H1 (cell line): ENCODE data around the gene RNF41. TPM values are rescaled to one million over a fixed set of nuclear protein-coding genes. Genes with fewer than 3 reads are reported as not detected.

Experiments used
- BACH1 ChIP-seq: IDR thresholded peaks from 2 replicates; pipeline ENCODE4 v1.6.1; 2012; ENCODE audit warnings: low read length, improper control_type of control experiment
- CREB1 ChIP-seq: IDR thresholded peaks from 2 replicates; pipeline ENCODE4 v1.6.1; 2012; ENCODE audit warnings: inconsistent platforms
- GTF2F1 ChIP-seq: IDR thresholded peaks from 2 replicates; pipeline ENCODE4 v1.6.1; 2012; ENCODE audit warnings: low read depth, low read length, improper control_type of control experiment, borderline replicate concordance
- HDAC2 ChIP-seq, 2 experiments: fragments of 300-600 bp in 1 of 2; sonication (generic) in 1 of 2; IDR thresholded peaks; 2 replicates each; pipeline ENCODE4 v1.6.1; 2011 to 2012; ENCODE audit warnings: low read depth in 2 of 2, low read length in 2 of 2, mild to moderate bottlenecking in 2 of 2, moderate library complexity in 2 of 2, borderline replicate concordance in 1 of 2, inconsistent platforms in 1 of 2
- JUN ChIP-seq: IDR thresholded peaks from 2 replicates; pipeline ENCODE4 v1.6.1; 2011; ENCODE audit warnings: low read depth, mild to moderate bottlenecking, improper control_type of control experiment, low read length
- KDM1A ChIP-seq: fragments of 200-600, 300-600 bp; sonication (generic); IDR thresholded peaks from 2 replicates; pipeline ENCODE4 v1.7.1; 2016; ENCODE audit warnings: mild to moderate bottlenecking, low read length, borderline replicate concordance
- SP2 ChIP-seq: IDR thresholded peaks from 2 replicates; pipeline ENCODE4 v1.6.1; 2012; ENCODE audit warnings: mild to moderate bottlenecking, low read length, inconsistent platforms
- TAF1 ChIP-seq: IDR thresholded peaks from 2 replicates; pipeline ENCODE4 v1.6.1; 2011; ENCODE audit warnings: mild to moderate bottlenecking, low read depth, low read length
- TEAD4 ChIP-seq: IDR thresholded peaks from 2 replicates; pipeline ENCODE4 v1.6.1; 2012; ENCODE audit warnings: low read depth, low read length, inconsistent platforms, mixed read lengths
- polyA plus RNA-seq, 7 experiments: library from polyadenylated mRNA; depleted of rRNA in 3 of 7; stranded (reverse) in 5 of 7; unstranded in 2 of 7; fragments of >200 nt in 5 of 7; fragments of 200-250 nt in 2 of 7; gene quantifications; 1 replicate in 5 of 7; 2 replicates in 1 of 7; 4 replicates in 1 of 7; pipeline versions ENCODE4 v1.2.1 to v1.2.3, GENCODE V29; 2011 to 2013; ENCODE audit warnings: missing spikeins in 2 of 7, mixed read lengths in 2 of 7
- total RNA-seq: library from RNA; stranded (reverse); fragmentation: NEBNext Ultra II Directional; extraction: Animal tissue kit (Norgen Biotek cat#: 25700); gene quantifications from 2 replicates; pipeline ENCODE4 v1.2.1, GENCODE V29; 2021
- TF ChIP-seq, protein P1 (sequence below): fragments of 300-600 bp; sonication (generic); IDR thresholded peaks from 2 replicates; pipeline ENCODE4 v1.7.1; 2012; ENCODE audit warnings: low read length, moderate library complexity, mild to moderate bottlenecking, inconsistent platforms; ENCODE audit not compliant: insufficient replicate concordance

RNF41 gene
- total and polyA plus RNA-seq, 2 of the 8 experiments (the other 6 are each of a cell fraction or from before 2014, with no cell fraction given) = 55.5 to 98.6 TPM

- TF ChIP-seq, protein P1, sequence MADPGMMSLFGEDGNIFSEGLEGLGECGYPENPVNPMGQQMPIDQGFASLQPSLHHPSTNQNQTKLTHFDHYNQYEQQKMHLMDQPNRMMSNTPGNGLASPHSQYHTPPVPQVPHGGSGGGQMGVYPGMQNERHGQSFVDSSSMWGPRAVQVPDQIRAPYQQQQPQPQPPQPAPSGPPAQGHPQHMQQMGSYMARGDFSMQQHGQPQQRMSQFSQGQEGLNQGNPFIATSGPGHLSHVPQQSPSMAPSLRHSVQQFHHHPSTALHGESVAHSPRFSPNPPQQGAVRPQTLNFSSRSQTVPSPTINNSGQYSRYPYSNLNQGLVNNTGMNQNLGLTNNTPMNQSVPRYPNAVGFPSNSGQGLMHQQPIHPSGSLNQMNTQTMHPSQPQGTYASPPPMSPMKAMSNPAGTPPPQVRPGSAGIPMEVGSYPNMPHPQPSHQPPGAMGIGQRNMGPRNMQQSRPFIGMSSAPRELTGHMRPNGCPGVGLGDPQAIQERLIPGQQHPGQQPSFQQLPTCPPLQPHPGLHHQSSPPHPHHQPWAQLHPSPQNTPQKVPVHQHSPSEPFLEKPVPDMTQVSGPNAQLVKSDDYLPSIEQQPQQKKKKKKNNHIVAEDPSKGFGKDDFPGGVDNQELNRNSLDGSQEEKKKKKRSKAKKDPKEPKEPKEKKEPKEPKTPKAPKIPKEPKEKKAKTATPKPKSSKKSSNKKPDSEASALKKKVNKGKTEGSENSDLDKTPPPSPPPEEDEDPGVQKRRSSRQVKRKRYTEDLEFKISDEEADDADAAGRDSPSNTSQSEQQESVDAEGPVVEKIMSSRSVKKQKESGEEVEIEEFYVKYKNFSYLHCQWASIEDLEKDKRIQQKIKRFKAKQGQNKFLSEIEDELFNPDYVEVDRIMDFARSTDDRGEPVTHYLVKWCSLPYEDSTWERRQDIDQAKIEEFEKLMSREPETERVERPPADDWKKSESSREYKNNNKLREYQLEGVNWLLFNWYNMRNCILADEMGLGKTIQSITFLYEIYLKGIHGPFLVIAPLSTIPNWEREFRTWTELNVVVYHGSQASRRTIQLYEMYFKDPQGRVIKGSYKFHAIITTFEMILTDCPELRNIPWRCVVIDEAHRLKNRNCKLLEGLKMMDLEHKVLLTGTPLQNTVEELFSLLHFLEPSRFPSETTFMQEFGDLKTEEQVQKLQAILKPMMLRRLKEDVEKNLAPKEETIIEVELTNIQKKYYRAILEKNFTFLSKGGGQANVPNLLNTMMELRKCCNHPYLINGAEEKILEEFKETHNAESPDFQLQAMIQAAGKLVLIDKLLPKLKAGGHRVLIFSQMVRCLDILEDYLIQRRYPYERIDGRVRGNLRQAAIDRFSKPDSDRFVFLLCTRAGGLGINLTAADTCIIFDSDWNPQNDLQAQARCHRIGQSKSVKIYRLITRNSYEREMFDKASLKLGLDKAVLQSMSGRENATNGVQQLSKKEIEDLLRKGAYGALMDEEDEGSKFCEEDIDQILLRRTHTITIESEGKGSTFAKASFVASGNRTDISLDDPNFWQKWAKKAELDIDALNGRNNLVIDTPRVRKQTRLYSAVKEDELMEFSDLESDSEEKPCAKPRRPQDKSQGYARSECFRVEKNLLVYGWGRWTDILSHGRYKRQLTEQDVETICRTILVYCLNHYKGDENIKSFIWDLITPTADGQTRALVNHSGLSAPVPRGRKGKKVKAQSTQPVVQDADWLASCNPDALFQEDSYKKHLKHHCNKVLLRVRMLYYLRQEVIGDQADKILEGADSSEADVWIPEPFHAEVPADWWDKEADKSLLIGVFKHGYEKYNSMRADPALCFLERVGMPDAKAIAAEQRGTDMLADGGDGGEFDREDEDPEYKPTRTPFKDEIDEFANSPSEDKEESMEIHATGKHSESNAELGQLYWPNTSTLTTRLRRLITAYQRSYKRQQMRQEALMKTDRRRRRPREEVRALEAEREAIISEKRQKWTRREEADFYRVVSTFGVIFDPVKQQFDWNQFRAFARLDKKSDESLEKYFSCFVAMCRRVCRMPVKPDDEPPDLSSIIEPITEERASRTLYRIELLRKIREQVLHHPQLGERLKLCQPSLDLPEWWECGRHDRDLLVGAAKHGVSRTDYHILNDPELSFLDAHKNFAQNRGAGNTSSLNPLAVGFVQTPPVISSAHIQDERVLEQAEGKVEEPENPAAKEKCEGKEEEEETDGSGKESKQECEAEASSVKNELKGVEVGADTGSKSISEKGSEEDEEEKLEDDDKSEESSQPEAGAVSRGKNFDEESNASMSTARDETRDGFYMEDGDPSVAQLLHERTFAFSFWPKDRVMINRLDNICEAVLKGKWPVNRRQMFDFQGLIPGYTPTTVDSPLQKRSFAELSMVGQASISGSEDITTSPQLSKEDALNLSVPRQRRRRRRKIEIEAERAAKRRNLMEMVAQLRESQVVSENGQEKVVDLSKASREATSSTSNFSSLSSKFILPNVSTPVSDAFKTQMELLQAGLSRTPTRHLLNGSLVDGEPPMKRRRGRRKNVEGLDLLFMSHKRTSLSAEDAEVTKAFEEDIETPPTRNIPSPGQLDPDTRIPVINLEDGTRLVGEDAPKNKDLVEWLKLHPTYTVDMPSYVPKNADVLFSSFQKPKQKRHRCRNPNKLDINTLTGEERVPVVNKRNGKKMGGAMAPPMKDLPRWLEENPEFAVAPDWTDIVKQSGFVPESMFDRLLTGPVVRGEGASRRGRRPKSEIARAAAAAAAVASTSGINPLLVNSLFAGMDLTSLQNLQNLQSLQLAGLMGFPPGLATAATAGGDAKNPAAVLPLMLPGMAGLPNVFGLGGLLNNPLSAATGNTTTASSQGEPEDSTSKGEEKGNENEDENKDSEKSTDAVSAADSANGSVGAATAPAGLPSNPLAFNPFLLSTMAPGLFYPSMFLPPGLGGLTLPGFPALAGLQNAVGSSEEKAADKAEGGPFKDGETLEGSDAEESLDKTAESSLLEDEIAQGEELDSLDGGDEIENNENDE = no peak
- no peak for TF ChIP-seq GTF2F1
- no peak for TF ChIP-seq KDM1A
- TF ChIP-seq TEAD4 = peak; percentile 96
- TF ChIP-seq HDAC2 (IDR thresholded peaks at IDR 0.05; ENCODE audit: borderline replicate concordance in 1 of 2, low read depth in 2 of 2, low read length in 2 of 2) = 0 out of 4 replicates have a peak, but pooled peaks of 1 of the 2 experiments have one; percentile 41
- no peak for TF ChIP-seq SP2
- 0 out of 2 replicates have a peak, but pooled peaks have one; percentile 10 for TF ChIP-seq BACH1
- TF ChIP-seq JUN = no peak
- peak; percentile 64 for TF ChIP-seq TAF1
- TF ChIP-seq CREB1 = no peak
These were observed 64.3 kb downstream of the RNF41 start (continued) for GRCh38 chr12:56157201-56158028.
